Medulla oblongata (tissue), 1 donor: Measurements from ENCODE around the gene SLC8A1.

Source experiments
- DNase-seq: peaks from one replicate; pipeline ENCODE4 v3.0.0-alpha.2; 2015; ENCODE audit errors: extremely low spot score

SLC8A1 gene

GRCh38 chr2:40193670-40194026 lies 258.2 kb downstream of the SLC8A1 start:
- DNase-seq = no peak

GRCh38 chr2:40192864-40193669 lies 258.8 kb downstream of the SLC8A1 start:
- DNase-seq = no peak

- no peak for DNase-seq
Measured at GRCh38 chr2:40190457-40190856, 261.4 kb downstream of the SLC8A1 start.

- DNase-seq = no peak
Measured at GRCh38 chr2:40189881-40190280, 262.0 kb downstream of the SLC8A1 start.

- DNase-seq = no peak
Measured at GRCh38 chr2:40187054-40187453, 264.8 kb downstream of the SLC8A1 start.

GRCh38 chr2:40184551-40184950 lies 267.3 kb downstream of the SLC8A1 start:
- DNase-seq = no peak

GRCh38 chr2:40181855-40182254 lies 270.0 kb downstream of the SLC8A1 start:
- no peak for DNase-seq

GRCh38 chr2:40179801-40180200 lies 272.1 kb downstream of the SLC8A1 start:
- no peak for DNase-seq

GRCh38 chr2:40178971-40179370 lies 272.9 kb downstream of the SLC8A1 start:
- no peak for DNase-seq

GRCh38 chr2:40178171-40178778 lies 273.6 kb downstream of the SLC8A1 start:
- DNase-seq = no peak

GRCh38 chr2:40177366-40177765 lies 274.5 kb downstream of the SLC8A1 start:
- no peak for DNase-seq

- DNase-seq = no peak
Measured at GRCh38 chr2:40173276-40173675, 278.6 kb downstream of the SLC8A1 start.

- DNase-seq = no peak
Measured at GRCh38 chr2:40169856-40170255, 282.0 kb downstream of the SLC8A1 start.

- DNase-seq = no peak
Measured at GRCh38 chr2:40169430-40169829, 282.5 kb downstream of the SLC8A1 start.

GRCh38 chr2:40168546-40168945 lies 283.3 kb downstream of the SLC8A1 start:
- no peak for DNase-seq

GRCh38 chr2:40168032-40168431 lies 283.9 kb downstream of the SLC8A1 start:
- DNase-seq = no peak

GRCh38 chr2:40166006-40166405 lies 285.9 kb downstream of the SLC8A1 start:
- DNase-seq = no peak

GRCh38 chr2:40165509-40165844 lies 286.4 kb downstream of the SLC8A1 start:
- DNase-seq = no peak

- no peak for DNase-seq
Measured at GRCh38 chr2:40164736-40165508, 287.0 kb downstream of the SLC8A1 start.

- DNase-seq = no peak
Measured at GRCh38 chr2:40161986-40162385, 289.9 kb downstream of the SLC8A1 start.

- DNase-seq = peak; percentile 9
Measured at GRCh38 chr2:40160751-40161218, 291.1 kb downstream of the SLC8A1 start.

GRCh38 chr2:40159333-40159732 lies 292.6 kb downstream of the SLC8A1 start:
- no peak for DNase-seq

GRCh38 chr2:40158781-40159180 lies 293.1 kb downstream of the SLC8A1 start:
- no peak for DNase-seq
